BLaER1 (cell line): ENCODE measurements around the gene POLD4.

Experiments
- H3K27ac ChIP-seq: shearing (Covaris generic); formaldehyde crosslinking; 2 replicates; pipeline ENCODE4 v1.8.1; 2022
- H3K27me3 ChIP-seq: shearing (Covaris generic); formaldehyde crosslinking; 2 replicates; pipeline ENCODE4 v1.8.1; 2022
- H3K36me3 ChIP-seq: shearing (Covaris generic); formaldehyde crosslinking; 2 replicates; pipeline ENCODE4 v1.8.1; 2022
- H3K4me1 ChIP-seq: shearing (Covaris generic); formaldehyde crosslinking; 2 replicates; pipeline ENCODE4 v1.8.1; 2022
- H3K4me2 ChIP-seq: shearing (Covaris generic); formaldehyde crosslinking; 2 replicates; pipeline ENCODE4 v1.8.1; 2022
- H3K4me3 ChIP-seq: shearing (Covaris generic); formaldehyde crosslinking; 2 replicates; pipeline ENCODE4 v1.8.1; 2022
- H3K9ac ChIP-seq: shearing (Covaris generic); formaldehyde crosslinking; 2 replicates; pipeline ENCODE4 v1.8.1; 2022
- H3K9me3 ChIP-seq: shearing (Covaris generic); formaldehyde crosslinking; 2 replicates; pipeline ENCODE4 v1.8.1; 2022
- H4K20me1 ChIP-seq: shearing (Covaris generic); formaldehyde crosslinking; 2 replicates; pipeline ENCODE4 v1.8.1; 2022
- Cebpa-rat ChIP-seq: shearing (Covaris generic); IDR thresholded peaks from 2 replicates; pipeline ENCODE4 v1.8.1; 2022

The POLD4 gene

GRCh38 chr11:67317888-67318555, 35.3 kb downstream of the POLD4 start:
- H3K27me3 ChIP-seq: no peaks in the 10 kb centered on the region
- peak overlapping the region; percentile 80 for H3K9ac ChIP-seq
- H3K4me2 ChIP-seq: peak overlapping the region; percentile 93
- no peak for TF ChIP-seq Cebpa-rat
- no peaks in the 10 kb centered on the region for H4K20me1 ChIP-seq
- peak overlapping the region; percentile 76 for H3K4me3 ChIP-seq
- H3K36me3 ChIP-seq: no peaks in the 10 kb centered on the region
- no peak overlapping the region for H3K27ac ChIP-seq
- H3K4me1 ChIP-seq: peaks cover 24% of the 10 kb centered on the region
- H3K9me3 ChIP-seq: no peaks in the 10 kb centered on the region

- H3K27ac ChIP-seq: peak overlapping the region; percentile 84
- H3K27me3 ChIP-seq: no peaks in the 10 kb centered on the region
- H3K4me3 ChIP-seq: peak overlapping the region; percentile 76
- H3K9ac ChIP-seq: peak overlapping the region; percentile 80
- TF ChIP-seq Cebpa-rat: no peak
- peaks cover 5% of the 10 kb centered on the region; the same call in 1 of the 2 replicates for H3K36me3 ChIP-seq
- H3K4me2 ChIP-seq: peak overlapping the region; percentile 93
- H3K9me3 ChIP-seq: no peaks in the 10 kb centered on the region
- H3K4me1 ChIP-seq: peaks cover 30% of the 10 kb centered on the region
- no peaks in the 10 kb centered on the region for H4K20me1 ChIP-seq
These were observed 36.0 kb downstream of the POLD4 start for GRCh38 chr11:67317205-67317887.

- Histone ChIP-seq H3K9me3 (no peaks in the 10 kb centered on the region), H3K27me3 (no peaks in the 10 kb centered on the region), H3K36me3 (peaks cover 5% of the 10 kb centered on the region; the same call in 1 of the 2 replicates), H3K9ac (peak overlapping the region; percentile 80), H3K27ac (peak overlapping the region; percentile 84), H4K20me1 (no peaks in the 10 kb centered on the region), H3K4me1 (peaks cover 30% of the 10 kb centered on the region), H3K4me2 (peak overlapping the region; percentile 93), H3K4me3 (peak overlapping the region; percentile 76)
- TF ChIP-seq Cebpa-rat: no peak
These were observed 36.5 kb downstream of the POLD4 start for GRCh38 chr11:67316882-67317204.

GRCh38 chr11:67315325-67315909, 37.9 kb downstream of the POLD4 start:
- Histone ChIP-seq H3K36me3 (peaks cover 19% of the 10 kb centered on the region), H3K27me3 (no peaks in the 10 kb centered on the region), H3K27ac (no peak overlapping the region), H3K4me1 (peaks cover 30% of the 10 kb centered on the region), H3K9me3 (no peaks in the 10 kb centered on the region), H3K4me3 (no peak overlapping the region), H4K20me1 (no peaks in the 10 kb centered on the region), H3K9ac (no peak overlapping the region), H3K4me2 (no peak overlapping the region)
- no peak for TF ChIP-seq Cebpa-rat

GRCh38 chr11:67314218-67314617, 39.1 kb downstream of the POLD4 start:
- H4K20me1 ChIP-seq: no peaks in the 10 kb centered on the region
- H3K27ac ChIP-seq: no peak overlapping the region
- H3K9ac ChIP-seq: no peak overlapping the region
- no peaks in the 10 kb centered on the region for H3K9me3 ChIP-seq
- H3K4me3 ChIP-seq: no peak overlapping the region
- H3K36me3 ChIP-seq: peaks cover 31% of the 10 kb centered on the region
- peaks cover 31% of the 10 kb centered on the region for H3K4me1 ChIP-seq
- H3K4me2 ChIP-seq: no peak overlapping the region
- TF ChIP-seq Cebpa-rat: no peak
- H3K27me3 ChIP-seq: no peaks in the 10 kb centered on the region

GRCh38 chr11:67313125-67313890, 40.0 kb downstream of the POLD4 start:
- Histone ChIP-seq H3K4me2 (no peak overlapping the region), H3K27ac (no peak overlapping the region), H3K36me3 (peaks cover 40% of the 10 kb centered on the region), H3K4me3 (no peak overlapping the region), H3K4me1 (peaks cover 31% of the 10 kb centered on the region), H3K9ac (no peak overlapping the region), H4K20me1 (no peaks in the 10 kb centered on the region), H3K9me3 (no peaks in the 10 kb centered on the region), H3K27me3 (no peaks in the 10 kb centered on the region)
- TF ChIP-seq Cebpa-rat: no peak

- Histone ChIP-seq H3K4me1 (peaks cover 27% of the 10 kb centered on the region), H3K4me2 (no peak overlapping the region), H3K27ac (no peak overlapping the region), H4K20me1 (no peaks in the 10 kb centered on the region), H3K4me3 (no peak overlapping the region), H3K9me3 (no peaks in the 10 kb centered on the region), H3K36me3 (peaks cover 49% of the 10 kb centered on the region), H3K27me3 (no peaks in the 10 kb centered on the region), H3K9ac (no peak overlapping the region)
- no peak for TF ChIP-seq Cebpa-rat
These were observed 40.9 kb downstream of the POLD4 start for GRCh38 chr11:67312187-67313021.

- Histone ChIP-seq H3K27me3 (no peaks in the 10 kb centered on the region), H4K20me1 (no peaks in the 10 kb centered on the region), H3K27ac (no peak overlapping the region), H3K4me3 (no peak overlapping the region), H3K36me3 (peaks cover 57% of the 10 kb centered on the region), H3K4me1 (peaks cover 27% of the 10 kb centered on the region), H3K9me3 (no peaks in the 10 kb centered on the region), H3K9ac (no peak overlapping the region), H3K4me2 (no peak overlapping the region)
- no peak for TF ChIP-seq Cebpa-rat
These were observed 41.7 kb downstream of the POLD4 start for GRCh38 chr11:67311556-67312082.

- Histone ChIP-seq H3K4me2 (no peak overlapping the region), H3K9me3 (no peaks in the 10 kb centered on the region), H3K4me1 (peaks cover 22% of the 10 kb centered on the region), H3K27ac (no peak overlapping the region), H3K27me3 (no peaks in the 10 kb centered on the region), H4K20me1 (no peaks in the 10 kb centered on the region), H3K4me3 (no peak overlapping the region), H3K9ac (no peak overlapping the region), H3K36me3 (peaks cover 62% of the 10 kb centered on the region)
- TF ChIP-seq Cebpa-rat: no peak
These were observed 42.2 kb downstream of the POLD4 start for GRCh38 chr11:67311051-67311555.
